ENCODE measurements around the gene CHCHD3. TPM values are rescaled to one million over a fixed set of nuclear protein-coding genes. Genes with fewer than 3 reads are reported as not detected.

CHCHD3 gene
- total RNA-seq, 3 donors from 2014 or later, result 52.1 to 59.4 (median 53.1) TPM

- intact Hi-C loops (cut with DNase I; ENCODE audit: low total_unique reads), result no loop called here
- TF ChIP-seq POLR2A (IDR thresholded peaks at IDR 0.05) (no peak), POLR2AphosphoS5 (IDR thresholded peaks at IDR 0.05) (no peak), CTCF (IDR thresholded peaks at IDR 0.05) (no peak)
- no peaks in the 10 kb centered on the region for H3K27me3 ChIP-seq
- H3K4me3 ChIP-seq, result no peak overlapping the region
- DNase-seq (ENCODE audit: low spot score in 2 of 2), result no peak
- peaks cover 0 to 14% of the 10 kb centered on the region in 2 donors for H3K9me3 ChIP-seq
- no peak overlapping the region for H3K27ac ChIP-seq
- no peaks in the 10 kb centered on the region for H3K36me3 ChIP-seq
- no peaks in the 10 kb centered on the region for H3K4me1 ChIP-seq
Observed at GRCh38 chr7:132745510-132745909, 336.4 kb downstream of the CHCHD3 start.

- intact Hi-C loops (cut with DNase I; ENCODE audit: low total_unique reads), result no loop called here
- DNase-seq (ENCODE audit: low spot score in 2 of 2), result no peak
- no peak for TF ChIP-seq POLR2A (IDR thresholded peaks at IDR 0.05)
- TF ChIP-seq CTCF (IDR thresholded peaks at IDR 0.05), result no peak
- no peak for TF ChIP-seq POLR2AphosphoS5 (IDR thresholded peaks at IDR 0.05)
- H3K27me3 ChIP-seq, result no peaks in the 10 kb centered on the region
- no peak overlapping the region for H3K4me3 ChIP-seq
- no peaks in the 10 kb centered on the region for H3K4me1 ChIP-seq
- no peak overlapping the region for H3K27ac ChIP-seq
- peaks cover 0 to 14% of the 10 kb centered on the region in 2 donors for H3K9me3 ChIP-seq
- no peaks in the 10 kb centered on the region for H3K36me3 ChIP-seq
Observed at GRCh38 chr7:132743974-132744373, 337.9 kb downstream of the CHCHD3 start.

GRCh38 chr7:132742189-132742612 lies 339.7 kb downstream of the CHCHD3 start:
- no peak overlapping the region for H3K27ac ChIP-seq
- intact Hi-C loops (cut with DNase I; ENCODE audit: low total_unique reads), result no loop called here
- no peak for DNase-seq (ENCODE audit: low spot score in 2 of 2)
- peaks cover 0 to 14% of the 10 kb centered on the region in 2 donors for H3K9me3 ChIP-seq
- no peak for TF ChIP-seq POLR2AphosphoS5 (IDR thresholded peaks at IDR 0.05)
- no peak for TF ChIP-seq POLR2A (IDR thresholded peaks at IDR 0.05)
- TF ChIP-seq CTCF (IDR thresholded peaks at IDR 0.05), result no peak
- H3K4me3 ChIP-seq, result no peak overlapping the region
- no peaks in the 10 kb centered on the region for H3K27me3 ChIP-seq
- H3K4me1 ChIP-seq, result no peaks in the 10 kb centered on the region
- no peaks in the 10 kb centered on the region for H3K36me3 ChIP-seq

GRCh38 chr7:132740176-132740575 lies 341.7 kb downstream of the CHCHD3 start:
- Histone ChIP-seq H3K9me3 (peaks cover 0 to 14% of the 10 kb centered on the region in 2 donors), H3K4me3 (no peak overlapping the region), H3K27ac (no peak overlapping the region), H3K27me3 (no peaks in the 10 kb centered on the region), H3K36me3 (no peaks in the 10 kb centered on the region), H3K4me1 (no peaks in the 10 kb centered on the region)
- no peak for DNase-seq (ENCODE audit: low spot score in 2 of 2)
- intact Hi-C loops (cut with DNase I; ENCODE audit: low total_unique reads), result no loop called here
- TF ChIP-seq POLR2A (IDR thresholded peaks at IDR 0.05) (no peak), CTCF (IDR thresholded peaks at IDR 0.05) (no peak), POLR2AphosphoS5 (IDR thresholded peaks at IDR 0.05) (no peak)

- Histone ChIP-seq H3K4me1 (no peaks in the 10 kb centered on the region), H3K36me3 (no peaks in the 10 kb centered on the region), H3K4me3 (no peak overlapping the region), H3K9me3 (peaks cover 0 to 14% of the 10 kb centered on the region in 2 donors), H3K27ac (no peak overlapping the region), H3K27me3 (no peaks in the 10 kb centered on the region)
- DNase-seq (ENCODE audit: low spot score in 2 of 2), result no peak
- intact Hi-C loops (cut with DNase I; ENCODE audit: low total_unique reads), result no loop called here
- TF ChIP-seq POLR2AphosphoS5 (IDR thresholded peaks at IDR 0.05) (no peak), CTCF (IDR thresholded peaks at IDR 0.05) (no peak), POLR2A (IDR thresholded peaks at IDR 0.05) (no peak)
Observed at GRCh38 chr7:132739271-132739955, 342.5 kb downstream of the CHCHD3 start.

Measured in breast epithelium (tissue), 4 donors.